ENCODE results near the gene DNAJB13. TPM values are rescaled to one million over a fixed set of nuclear protein-coding genes. Genes with fewer than 3 reads are reported as not detected.

The DNAJB13 gene
- total RNA-seq, 1 donor from 2014 or later = 1.2 TPM

DNA sequence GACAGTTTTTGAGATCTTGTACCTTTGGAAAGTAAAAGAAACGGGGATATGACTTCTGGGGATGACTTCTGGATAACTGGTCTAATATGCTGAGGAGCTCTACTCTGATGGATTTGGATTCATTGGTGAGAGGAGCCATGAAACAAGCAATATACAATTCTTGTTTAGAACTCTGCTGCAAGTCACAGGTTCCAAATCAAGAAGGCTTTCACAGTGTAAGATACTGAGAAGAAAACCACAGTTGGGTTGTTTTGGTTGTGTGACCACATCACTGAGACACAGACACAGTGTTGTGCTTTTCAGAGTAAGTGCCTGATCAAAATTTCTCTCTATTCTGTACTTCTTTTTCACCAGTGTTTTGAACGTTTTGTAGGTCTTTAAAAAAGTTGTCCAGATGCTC lies 44.9 kb downstream of the DNAJB13 start:
- H3K36me3 Mint-ChIP-seq (ENCODE audit: low read depth, unreplicated experiment) = peaks cover 5% of the 10 kb centered on the region
- no peak for DNase-seq (ENCODE audit: low read depth)
- no peak overlapping the region for H3K4me3 Mint-ChIP-seq (ENCODE audit: unreplicated experiment)
- no peaks in the 10 kb centered on the region for H3K36me3 ChIP-seq (ENCODE audit: insufficient read depth, low read length)
- no peaks in the 10 kb centered on the region for H3K79me2 ChIP-seq (ENCODE audit: insufficient read depth, low read length)
- H3K9me3 Mint-ChIP-seq (ENCODE audit: unreplicated experiment) = no peaks in the 10 kb centered on the region
- H3K27me3 ChIP-seq (ENCODE audit: insufficient read depth, low read length) = no peaks in the 10 kb centered on the region
- no peaks in the 10 kb centered on the region for H4K20me1 ChIP-seq (ENCODE audit: insufficient read depth, low read length)
- H3K9ac ChIP-seq (ENCODE audit: low read length) = no peak overlapping the region
- TF ChIP-seq EZH2 (IDR thresholded peaks at IDR 0.05; ENCODE audit: insufficient read depth, low read length) = no peak
- TF ChIP-seq, protein P1, sequence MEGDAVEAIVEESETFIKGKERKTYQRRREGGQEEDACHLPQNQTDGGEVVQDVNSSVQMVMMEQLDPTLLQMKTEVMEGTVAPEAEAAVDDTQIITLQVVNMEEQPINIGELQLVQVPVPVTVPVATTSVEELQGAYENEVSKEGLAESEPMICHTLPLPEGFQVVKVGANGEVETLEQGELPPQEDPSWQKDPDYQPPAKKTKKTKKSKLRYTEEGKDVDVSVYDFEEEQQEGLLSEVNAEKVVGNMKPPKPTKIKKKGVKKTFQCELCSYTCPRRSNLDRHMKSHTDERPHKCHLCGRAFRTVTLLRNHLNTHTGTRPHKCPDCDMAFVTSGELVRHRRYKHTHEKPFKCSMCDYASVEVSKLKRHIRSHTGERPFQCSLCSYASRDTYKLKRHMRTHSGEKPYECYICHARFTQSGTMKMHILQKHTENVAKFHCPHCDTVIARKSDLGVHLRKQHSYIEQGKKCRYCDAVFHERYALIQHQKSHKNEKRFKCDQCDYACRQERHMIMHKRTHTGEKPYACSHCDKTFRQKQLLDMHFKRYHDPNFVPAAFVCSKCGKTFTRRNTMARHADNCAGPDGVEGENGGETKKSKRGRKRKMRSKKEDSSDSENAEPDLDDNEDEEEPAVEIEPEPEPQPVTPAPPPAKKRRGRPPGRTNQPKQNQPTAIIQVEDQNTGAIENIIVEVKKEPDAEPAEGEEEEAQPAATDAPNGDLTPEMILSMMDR (IDR thresholded peaks at IDR 0.05; ENCODE audit: insufficient read depth, low read depth, low read length) = no peak
- no peaks in the 10 kb centered on the region for H3K9me3 ChIP-seq (ENCODE audit: insufficient read depth, low read depth, low read length)
- no peak overlapping the region for H3K4me2 ChIP-seq (ENCODE audit: low read length)
- no peak overlapping the region for H2AFZ ChIP-seq (ENCODE audit: low read depth, low read length)
- H3K4me3 ChIP-seq (ENCODE audit: insufficient read depth, low read depth, low read length) = no peak overlapping the region
- no peak for FAIRE-seq
- no peak overlapping the region for H3K27ac Mint-ChIP-seq (ENCODE audit: unreplicated experiment)
- H3K4me1 Mint-ChIP-seq (ENCODE audit: low read depth, unreplicated experiment) = no peaks in the 10 kb centered on the region
- no peaks in the 10 kb centered on the region for H3K4me1 ChIP-seq (ENCODE audit: insufficient read depth, low read length)
- no peak overlapping the region for H3K27ac ChIP-seq (ENCODE audit: low read depth, low read length)
- H3K27me3 Mint-ChIP-seq (ENCODE audit: low read depth, unreplicated experiment) = peaks cover 9% of the 10 kb centered on the region

DNA sequence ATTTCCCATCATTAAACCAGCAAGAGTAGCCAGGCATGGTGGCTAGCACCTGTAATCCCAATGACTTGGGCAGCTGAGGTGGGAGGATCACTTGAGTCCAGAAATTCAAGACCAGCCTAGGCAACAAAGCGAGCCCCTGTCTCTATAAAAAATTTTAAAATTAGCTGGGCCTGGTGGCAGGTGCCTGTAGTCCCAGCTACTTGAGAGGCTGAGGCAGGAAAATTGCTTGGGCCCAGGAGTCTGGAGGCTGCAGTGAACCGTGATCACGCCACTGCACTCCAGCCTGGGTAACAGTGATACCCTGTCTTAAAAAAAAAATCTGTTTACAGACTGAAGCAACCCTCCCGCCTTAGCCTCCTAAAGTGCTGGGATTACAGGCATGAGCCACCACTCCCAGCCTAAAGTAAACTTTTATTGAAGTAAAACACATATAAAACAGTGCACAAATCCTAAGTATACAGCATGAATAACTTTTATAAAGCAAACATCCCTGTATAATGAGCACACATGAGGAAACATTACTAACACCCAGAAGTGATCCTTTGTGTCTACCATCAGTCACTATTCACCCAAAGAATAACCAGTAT lies 45.4 kb downstream of the DNAJB13 start:
- Histone ChIP-seq H3K27me3 (ENCODE audit: insufficient read depth, low read length) (no peaks in the 10 kb centered on the region), H3K4me1 (ENCODE audit: insufficient read depth, low read length) (no peaks in the 10 kb centered on the region), H4K20me1 (ENCODE audit: insufficient read depth, low read length) (no peaks in the 10 kb centered on the region), H3K4me3 (ENCODE audit: insufficient read depth, low read depth, low read length) (no peak overlapping the region), H2AFZ (ENCODE audit: low read depth, low read length) (no peak overlapping the region), H3K9me3 (ENCODE audit: insufficient read depth, low read depth, low read length) (no peaks in the 10 kb centered on the region), H3K36me3 (ENCODE audit: insufficient read depth, low read length) (no peaks in the 10 kb centered on the region), H3K27ac (ENCODE audit: low read depth, low read length) (no peak overlapping the region), H3K9ac (ENCODE audit: low read length) (no peak overlapping the region), H3K79me2 (ENCODE audit: insufficient read depth, low read length) (no peaks in the 10 kb centered on the region), H3K4me2 (ENCODE audit: low read length) (no peak overlapping the region)
- FAIRE-seq (no peak), DNase-seq (ENCODE audit: low read depth) (no peak)
- no peaks in the 10 kb centered on the region for H3K9me3 Mint-ChIP-seq (ENCODE audit: unreplicated experiment)
- H3K4me3 Mint-ChIP-seq (ENCODE audit: unreplicated experiment) = no peak overlapping the region
- peaks cover 7% of the 10 kb centered on the region for H3K36me3 Mint-ChIP-seq (ENCODE audit: low read depth, unreplicated experiment)
- peaks cover 4% of the 10 kb centered on the region for H3K27me3 Mint-ChIP-seq (ENCODE audit: low read depth, unreplicated experiment)
- no peak for TF ChIP-seq EZH2 (IDR thresholded peaks at IDR 0.05; ENCODE audit: insufficient read depth, low read length)
- TF ChIP-seq, protein P1 (IDR thresholded peaks at IDR 0.05; ENCODE audit: insufficient read depth, low read depth, low read length) = no peak
- H3K27ac Mint-ChIP-seq (ENCODE audit: unreplicated experiment) = no peak overlapping the region
- H3K4me1 Mint-ChIP-seq (ENCODE audit: low read depth, unreplicated experiment) = no peaks in the 10 kb centered on the region

DNA sequence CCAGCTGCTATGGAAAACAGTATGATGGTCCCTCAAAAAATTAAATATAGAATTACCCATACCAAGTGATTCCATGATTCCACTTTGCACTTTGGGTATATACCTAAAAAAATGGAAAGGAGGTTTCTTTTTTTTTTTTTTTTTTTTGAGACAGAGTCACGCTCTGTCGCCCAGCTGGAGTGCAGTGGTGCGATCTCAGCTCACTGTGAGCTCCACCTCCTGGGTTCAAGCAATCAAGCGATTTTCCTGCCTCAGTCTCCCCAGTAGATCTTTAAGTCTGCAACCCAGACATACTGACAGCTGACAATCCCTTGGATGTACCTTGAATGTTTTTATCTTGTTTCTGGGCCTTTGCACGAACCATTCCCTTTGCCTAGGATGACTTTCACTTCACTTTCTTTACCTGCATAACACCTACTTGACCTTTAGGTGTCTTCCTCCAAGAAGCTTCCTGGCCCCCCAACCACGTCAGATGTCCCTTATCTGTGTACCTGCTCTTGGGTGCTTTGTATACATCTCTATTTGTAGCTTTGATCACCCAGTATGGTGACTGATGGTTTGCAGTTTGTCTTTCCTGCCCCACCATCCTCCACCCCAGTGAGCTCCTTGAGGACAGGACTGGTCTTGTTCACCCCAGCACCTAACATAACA lies 46.4 kb downstream of the DNAJB13 start:
- FAIRE-seq = no peak
- H3K9ac ChIP-seq (ENCODE audit: low read length) = no peak overlapping the region

More for the DNA sequence above, 46.4 kb downstream of the DNAJB13 start:
- H2AFZ ChIP-seq (ENCODE audit: low read depth, low read length) = no peak overlapping the region
- H3K36me3 ChIP-seq (ENCODE audit: insufficient read depth, low read length) = no peaks in the 10 kb centered on the region
- H3K9me3 ChIP-seq (ENCODE audit: insufficient read depth, low read depth, low read length) = no peaks in the 10 kb centered on the region
- no peak for DNase-seq (ENCODE audit: low read depth)
- no peaks in the 10 kb centered on the region for H3K27me3 Mint-ChIP-seq (ENCODE audit: low read depth, unreplicated experiment)
- no peaks in the 10 kb centered on the region for H4K20me1 ChIP-seq (ENCODE audit: insufficient read depth, low read length)
- no peaks in the 10 kb centered on the region for H3K9me3 Mint-ChIP-seq (ENCODE audit: unreplicated experiment)
- no peaks in the 10 kb centered on the region for H3K4me1 ChIP-seq (ENCODE audit: insufficient read depth, low read length)
- no peaks in the 10 kb centered on the region for H3K4me1 Mint-ChIP-seq (ENCODE audit: low read depth, unreplicated experiment)
- no peaks in the 10 kb centered on the region for H3K79me2 ChIP-seq (ENCODE audit: insufficient read depth, low read length)
- no peak overlapping the region for H3K4me2 ChIP-seq (ENCODE audit: low read length)
- no peak overlapping the region for H3K4me3 ChIP-seq (ENCODE audit: insufficient read depth, low read depth, low read length)
- no peak overlapping the region for H3K27ac Mint-ChIP-seq (ENCODE audit: unreplicated experiment)
- no peaks in the 10 kb centered on the region for H3K27me3 ChIP-seq (ENCODE audit: insufficient read depth, low read length)
- no peak overlapping the region for H3K27ac ChIP-seq (ENCODE audit: low read depth, low read length)
- no peak overlapping the region for H3K4me3 Mint-ChIP-seq (ENCODE audit: unreplicated experiment)
- no peak for TF ChIP-seq EZH2 (IDR thresholded peaks at IDR 0.05; ENCODE audit: insufficient read depth, low read length)
- TF ChIP-seq, protein P1 (IDR thresholded peaks at IDR 0.05; ENCODE audit: insufficient read depth, low read depth, low read length) = no peak
- peaks cover 10% of the 10 kb centered on the region for H3K36me3 Mint-ChIP-seq (ENCODE audit: low read depth, unreplicated experiment)
